ENCODE results near the gene SPON2.

GRCh38 chr4:1202526-1203011 is 30.2 kb upstream of the SPON2 start:
- TF ChIP-seq CTCF (IDR thresholded peaks at IDR 0.05; ENCODE audit: borderline replicate concordance, extremely low read depth, low read length, poor library complexity, severe bottlenecking) (no peak), EZH2 (IDR thresholded peaks at IDR 0.05; ENCODE audit: borderline replicate concordance, low read depth, low read length, severe bottlenecking) (no peak)

Data from DND-41 (cell line).